HPDE6-E6E7 (cell line): ENCODE results near the gene ZC3H7B.
"Not testable (repeated sequence)": the region's sequence is repeated elsewhere in the genome, so short reads cannot be mapped to it uniquely, and the experiment has no call there.

Source experiments
- DNase-seq: peaks from one replicate; pipeline ENCODE4 v3.0.0; 2011; ENCODE audit warnings: missing footprints; ENCODE audit errors: extremely low spot score

ZC3H7B gene

GRCh38 chr22:41285820-41286638 is 15.3 kb upstream of the ZC3H7B start, which contains the start of gene RANGAP1:
TSS of gene RANGAP1 (minus strand) at chr22:41286187. CDS start at chr22:41281044, 5,143 bp downstream.
- DNase-seq, result peak; percentile 86

DNA sequence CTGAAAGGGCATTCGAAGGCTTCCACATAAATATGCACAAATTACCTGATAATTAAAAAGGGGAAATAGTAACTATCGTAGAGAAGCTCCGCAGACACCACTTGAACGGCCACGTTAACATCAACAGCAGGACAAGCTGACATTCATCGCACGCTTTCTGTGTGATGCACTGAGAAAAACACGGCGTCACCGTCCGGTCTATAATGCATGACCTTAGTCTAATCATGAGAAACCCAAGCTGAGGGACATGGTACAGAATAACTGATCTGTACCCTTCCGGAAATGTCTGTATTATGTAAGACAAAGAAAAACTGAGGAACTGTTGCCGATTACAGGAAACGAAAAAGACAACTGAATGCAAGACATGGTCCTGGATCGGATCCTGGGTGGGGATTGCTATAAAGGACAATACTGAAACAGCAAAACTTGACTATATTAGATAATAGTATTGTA is 14.7 kb upstream of the ZC3H7B start:
- DNase-seq, result no peak

GRCh38 chr22:41288245-41288946 is 12.9 kb upstream of the ZC3H7B start:
- DNase-seq, result peak; percentile 56

- DNase-seq, result no peak
Measured at GRCh38 chr22:41289671-41290070, 11.7 kb upstream of the ZC3H7B start.

GRCh38 chr22:41290262-41291221 is 10.8 kb upstream of the ZC3H7B start:
- DNase-seq, result no peak

- not testable (repeated sequence) for DNase-seq
Measured at GRCh38 chr22:41294816-41295215, 6.5 kb upstream of the ZC3H7B start.

- DNase-seq, result no peak
Measured at GRCh38 chr22:41296826-41297667, 4.3 kb upstream of the ZC3H7B start.

GRCh38 chr22:41300661-41301060 is 664 bp upstream of the ZC3H7B start:
- no peak for DNase-seq

GRCh38 chr22:41302021-41302767 is 869 bp downstream of the ZC3H7B start:
- no peak for DNase-seq

GRCh38 chr22:41302811-41303210 is 1.5 kb downstream of the ZC3H7B start:
- DNase-seq, result no peak

DNA sequence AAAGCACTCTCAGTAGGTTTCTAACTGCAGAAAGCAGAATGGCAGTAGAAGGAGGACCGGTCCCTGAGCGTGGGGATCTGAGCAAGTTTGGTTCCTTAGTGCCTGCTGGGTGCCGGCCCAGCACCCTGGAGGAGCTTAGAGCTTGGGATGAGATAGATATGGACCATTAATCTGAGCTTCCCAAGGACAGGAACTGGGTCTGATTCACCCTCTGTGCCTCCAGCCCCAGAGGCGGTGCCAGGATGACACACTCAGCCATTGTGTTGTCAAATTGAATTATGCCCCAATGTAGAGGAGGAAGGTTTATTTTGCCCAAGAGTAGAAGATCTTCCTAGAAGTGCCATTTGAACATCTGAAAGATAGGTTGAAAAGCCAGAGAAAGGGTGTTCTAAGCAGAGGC is 4.3 kb downstream of the ZC3H7B start:
- peak; percentile 63 for DNase-seq

- DNase-seq, result no peak
Measured at GRCh38 chr22:41308054-41308453, 6.7 kb downstream of the ZC3H7B start.

GRCh38 chr22:41308544-41308947 is 7.2 kb downstream of the ZC3H7B start:
- no peak for DNase-seq

DNA sequence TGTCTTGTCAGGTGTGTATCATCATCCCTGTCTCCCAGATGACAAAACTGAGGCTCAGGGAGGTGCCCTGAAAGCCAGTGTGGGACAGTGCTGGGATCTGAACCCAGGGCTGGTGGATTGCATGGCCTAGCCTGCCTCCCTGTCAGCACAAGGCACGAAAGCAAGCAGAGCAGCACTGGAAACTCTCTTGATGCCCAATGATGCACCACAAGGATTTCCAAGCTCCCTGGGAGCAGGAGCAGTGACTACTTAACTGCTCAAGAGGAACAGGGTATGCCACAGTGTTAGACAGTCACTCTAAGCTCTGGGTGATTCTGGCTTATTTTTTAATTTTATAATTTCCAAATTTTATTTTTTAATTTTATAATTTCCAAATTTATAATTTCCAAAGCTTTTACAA is 9.0 kb downstream of the ZC3H7B start:
- no peak for DNase-seq

DNA sequence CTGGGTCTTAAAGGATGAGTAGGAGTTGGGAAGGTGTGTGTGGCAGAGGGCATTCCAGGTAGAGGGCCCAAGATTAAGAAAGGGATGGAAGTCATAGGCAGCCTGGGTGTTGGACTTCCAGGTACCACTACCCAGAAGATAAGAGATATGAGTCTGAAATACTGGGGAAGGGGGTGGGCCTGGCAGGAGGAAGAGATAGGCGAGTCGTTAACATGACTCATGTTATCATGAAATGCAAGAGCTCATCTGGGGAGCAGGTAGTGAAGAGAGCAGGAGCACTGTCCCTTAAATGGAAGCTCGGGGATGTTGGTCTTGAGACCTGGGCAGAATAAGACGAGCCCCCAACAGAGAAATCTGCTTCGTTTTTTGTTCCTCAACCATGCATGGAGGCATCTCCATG is 10.2 kb downstream of the ZC3H7B start:
- DNase-seq, result no peak

DNA sequence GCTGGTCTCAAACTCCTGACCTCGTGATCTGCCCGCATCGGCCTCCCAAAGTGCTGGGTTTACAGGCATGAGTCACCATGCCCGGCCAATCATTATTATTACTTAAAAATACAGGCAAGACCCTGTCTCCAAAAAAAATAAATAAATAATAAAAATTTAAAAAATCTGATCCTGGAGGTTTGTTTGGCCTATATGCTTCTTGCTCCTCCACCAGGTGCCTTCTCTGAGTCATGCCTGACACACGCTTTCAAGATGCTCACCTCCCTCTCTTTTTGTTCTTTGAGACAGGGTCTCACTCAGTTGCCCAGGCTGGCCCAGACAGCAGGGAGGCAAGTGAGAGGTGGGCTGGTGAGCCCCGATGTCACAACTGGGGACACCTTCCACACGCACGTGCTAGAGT is 13.5 kb downstream of the ZC3H7B start:
- DNase-seq, result no peak

DNA sequence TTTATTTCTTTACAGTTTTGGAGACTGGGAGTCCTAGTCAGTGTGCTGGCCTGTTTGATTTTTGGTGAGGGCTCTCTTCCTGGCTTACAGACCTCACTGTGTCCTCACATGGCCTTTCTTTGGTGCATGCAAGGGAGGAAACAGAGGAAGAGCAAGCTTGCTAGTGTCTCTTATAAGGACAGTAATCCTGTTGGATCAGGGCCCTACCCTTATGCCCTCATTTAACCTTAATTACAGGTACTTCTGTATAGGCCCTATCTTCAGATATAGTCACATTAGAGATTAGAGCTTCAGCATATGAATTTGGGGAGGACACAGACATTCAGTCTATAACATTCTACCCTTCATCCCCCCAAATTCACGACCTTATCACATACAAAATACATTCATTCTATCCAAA is 14.3 kb downstream of the ZC3H7B start:
- DNase-seq, result no peak

- DNase-seq, result no peak
Measured at GRCh38 chr22:41320416-41321240, 19.3 kb downstream of the ZC3H7B start.

DNA sequence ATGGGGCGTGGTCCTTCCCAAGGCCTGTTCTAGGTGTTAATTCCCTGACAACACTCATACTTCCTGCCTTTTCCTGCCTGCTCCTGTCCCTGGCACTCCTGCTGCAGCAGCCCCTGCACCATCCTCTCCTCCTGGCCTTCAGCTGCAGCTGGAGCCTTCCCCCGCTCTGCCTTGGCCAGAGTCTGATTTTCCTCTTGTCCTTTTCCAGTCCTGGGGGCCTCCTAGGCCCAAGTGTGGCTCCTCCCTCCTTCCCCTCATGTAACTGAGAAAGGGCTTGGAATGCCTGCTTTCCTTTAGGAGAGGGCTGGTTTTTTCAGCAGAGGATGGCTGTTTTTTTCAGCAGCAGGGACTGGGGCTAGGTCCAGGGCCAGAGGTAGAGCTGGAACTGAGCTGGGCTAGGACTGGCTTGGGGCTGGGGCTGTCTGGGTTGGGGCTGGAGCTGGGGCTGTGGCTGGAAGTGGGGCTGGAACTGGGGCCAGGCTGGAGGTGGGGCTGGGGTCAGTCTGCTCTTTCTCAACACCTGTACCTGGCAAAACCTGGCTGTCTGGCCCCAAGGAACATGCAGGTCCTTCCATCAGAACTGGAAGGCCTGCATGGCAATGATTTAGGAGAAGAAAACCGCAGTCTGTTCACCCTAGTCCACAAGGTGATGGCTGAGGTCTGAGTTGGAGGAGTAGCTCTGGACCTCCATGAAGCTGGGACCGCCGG is 23.6 kb downstream of the ZC3H7B start:
- no peak for DNase-seq
